Endothelial cell of umbilical vein (primary cell): ENCODE measurements around the gene TXNDC2.

Source experiments
- EZH2 ChIP-seq: IDR thresholded peaks from 2 replicates; pipeline ENCODE4 v1.6.1; 2012; ENCODE audit warnings: borderline replicate concordance, low read depth, mild to moderate bottlenecking, moderate library complexity, low read length, inconsistent platforms; ENCODE audit not compliant: severe bottlenecking
- POLR2A ChIP-seq: IDR thresholded peaks from 2 replicates; pipeline ENCODE4 v1.6.1; 2012; ENCODE audit warnings: low read depth, mild to moderate bottlenecking, control low read depth, low read length
- POLR2AphosphoS5 ChIP-seq: IDR thresholded peaks from 2 replicates; pipeline ENCODE4 v1.6.1; 2012; ENCODE audit warnings: low read depth, mild to moderate bottlenecking, control low read depth, low read length, moderate library complexity; ENCODE audit not compliant: insufficient read depth
- TF ChIP-seq, protein P1 (sequence below), 2 donors: IDR thresholded peaks; 1 replicate in 1 of 2; 2 replicates in 1 of 2; pipeline ENCODE4 v1.5.1; 2011; ENCODE audit warnings: low read length in 2 of 2, mild to moderate bottlenecking in 2 of 2, moderate library complexity in 2 of 2, control low read depth in 1 of 2, inconsistent platforms in 1 of 2, low read depth in 1 of 2; ENCODE audit not compliant: insufficient read depth in 1 of 2; ENCODE audit errors: extremely low read depth in 1 of 2
- TF ChIP-seq, protein P2 (sequence below): IDR thresholded peaks from 2 replicates; pipeline ENCODE4 v1.6.1; 2011; ENCODE audit not compliant: insufficient read depth, insufficient read length

DNA sequence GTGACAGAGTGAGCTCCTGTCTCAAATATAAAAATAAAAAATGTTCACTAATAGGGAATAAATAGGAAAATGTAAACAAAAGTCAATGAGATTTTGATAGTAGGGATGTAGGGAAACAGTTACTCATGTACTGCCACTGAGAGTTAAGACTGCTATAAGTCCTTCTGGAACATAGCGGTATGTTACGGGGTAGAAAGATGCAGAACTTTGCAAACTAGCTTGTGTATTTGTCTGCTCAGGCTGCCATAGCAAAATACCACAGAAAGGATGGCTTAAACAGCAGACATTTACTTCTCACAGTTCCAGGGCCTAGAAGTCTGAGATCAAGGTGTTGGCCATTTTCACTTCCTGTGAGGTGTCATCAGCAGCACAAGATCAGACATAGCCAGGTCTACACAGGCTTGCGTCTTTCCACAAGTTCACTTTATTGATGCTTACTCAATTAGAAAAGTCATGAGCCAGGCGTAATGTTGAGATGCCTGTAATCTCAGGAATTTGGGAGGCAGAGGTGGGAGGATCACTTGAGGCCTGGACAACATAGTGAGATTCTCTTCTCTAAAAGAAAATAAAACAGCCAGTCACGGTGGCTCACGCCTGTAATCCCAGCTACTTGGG, 8.8 kb downstream of the TXNDC2 start:
- TF ChIP-seq EZH2 (no peak), POLR2AphosphoS5 (no peak), POLR2A (no peak)
- TF ChIP-seq, protein P1, sequence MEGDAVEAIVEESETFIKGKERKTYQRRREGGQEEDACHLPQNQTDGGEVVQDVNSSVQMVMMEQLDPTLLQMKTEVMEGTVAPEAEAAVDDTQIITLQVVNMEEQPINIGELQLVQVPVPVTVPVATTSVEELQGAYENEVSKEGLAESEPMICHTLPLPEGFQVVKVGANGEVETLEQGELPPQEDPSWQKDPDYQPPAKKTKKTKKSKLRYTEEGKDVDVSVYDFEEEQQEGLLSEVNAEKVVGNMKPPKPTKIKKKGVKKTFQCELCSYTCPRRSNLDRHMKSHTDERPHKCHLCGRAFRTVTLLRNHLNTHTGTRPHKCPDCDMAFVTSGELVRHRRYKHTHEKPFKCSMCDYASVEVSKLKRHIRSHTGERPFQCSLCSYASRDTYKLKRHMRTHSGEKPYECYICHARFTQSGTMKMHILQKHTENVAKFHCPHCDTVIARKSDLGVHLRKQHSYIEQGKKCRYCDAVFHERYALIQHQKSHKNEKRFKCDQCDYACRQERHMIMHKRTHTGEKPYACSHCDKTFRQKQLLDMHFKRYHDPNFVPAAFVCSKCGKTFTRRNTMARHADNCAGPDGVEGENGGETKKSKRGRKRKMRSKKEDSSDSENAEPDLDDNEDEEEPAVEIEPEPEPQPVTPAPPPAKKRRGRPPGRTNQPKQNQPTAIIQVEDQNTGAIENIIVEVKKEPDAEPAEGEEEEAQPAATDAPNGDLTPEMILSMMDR (IDR thresholded peaks at IDR 0.05; ENCODE audit: extremely low read depth in 1 of 2, insufficient read depth in 1 of 2, low read depth in 1 of 2, low read length in 2 of 2) = no peak
- TF ChIP-seq, protein P2, sequence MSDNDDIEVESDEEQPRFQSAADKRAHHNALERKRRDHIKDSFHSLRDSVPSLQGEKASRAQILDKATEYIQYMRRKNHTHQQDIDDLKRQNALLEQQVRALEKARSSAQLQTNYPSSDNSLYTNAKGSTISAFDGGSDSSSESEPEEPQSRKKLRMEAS = no peak
